GM23338 (cell line): ENCODE measurements around the gene KLKB1. TPM values are rescaled to one million over a fixed set of nuclear protein-coding genes. Genes with fewer than 3 reads are reported as not detected.

Experiments
- ATAC-seq: fragments of 200-7000 bp; cut with Tn5 transposase; 3 replicates; pipeline ENCODE4 v1.9.1; 2020
- DNase-seq: peaks from one replicate; pipeline ENCODE4 v3.0.0-alpha.2; 2015; ENCODE audit warnings: low spot score
- H2AFZ ChIP-seq: fragments of 200-600 bp; sonication (generic); 2 replicates; pipeline ENCODE4 v1.8.0; 2016; ENCODE audit warnings: antibody characterized with exemption, mild to moderate bottlenecking, moderate library complexity
- H3F3A ChIP-seq: fragments of 200-600 bp; sonication (generic); replicated peaks from 2 replicates; pipeline ENCODE4 v1.8.0; 2017; ENCODE audit warnings: antibody characterized with exemption, mixed run types, low read depth
- H3K27ac ChIP-seq: fragments of 200-600 bp; sonication (generic); 2 replicates; pipeline ENCODE4 v1.6.1; 2016; ENCODE audit warnings: low read depth
- H3K27me3 ChIP-seq: fragments of 200-600 bp; sonication (generic); 2 replicates; pipeline ENCODE4 v1.8.0; 2016; ENCODE audit warnings: mild to moderate bottlenecking, mixed run types, moderate library complexity; ENCODE audit not compliant: insufficient read depth
- H3K36me3 ChIP-seq: fragments of 200-600 bp; sonication (generic); 2 replicates; pipeline ENCODE4 v1.8.0; 2016; ENCODE audit warnings: mild to moderate bottlenecking; ENCODE audit not compliant: insufficient read depth
- H3K4me1 ChIP-seq: fragments of 200-600 bp; sonication (generic); 2 replicates; pipeline ENCODE4 v1.8.0; 2016; ENCODE audit warnings: mild to moderate bottlenecking, moderate library complexity; ENCODE audit not compliant: insufficient read depth
- H3K4me2 ChIP-seq: fragments of 200-600 bp; sonication (generic); 2 replicates; pipeline ENCODE4 v1.7.1; 2017; ENCODE audit warnings: mixed run types
- H3K4me3 ChIP-seq: fragments of 200-600 bp; sonication (generic); 2 replicates; pipeline ENCODE4 v1.6.1; 2016; ENCODE audit warnings: mixed run types
- H3K79me2 ChIP-seq: fragments of 200-600 bp; sonication (generic); replicated peaks from 2 replicates; pipeline ENCODE4 v1.8.0; 2017; ENCODE audit warnings: mild to moderate bottlenecking; ENCODE audit not compliant: insufficient read depth
- H3K9me2 ChIP-seq: fragments of 200-600 bp; sonication (generic); 2 replicates; pipeline ENCODE4 v1.8.0; 2017; ENCODE audit not compliant: insufficient read depth
- H4K20me1 ChIP-seq: fragments of 200-600 bp; sonication (generic); replicated peaks from 2 replicates; pipeline ENCODE4 v1.8.0; 2017; ENCODE audit warnings: mild to moderate bottlenecking; ENCODE audit not compliant: insufficient read depth
- H3K27ac Mint-ChIP-seq: 2 replicates; pipeline ENCODE4 v1.8.0; 2020; ENCODE audit warnings: inconsistent platforms, mild to moderate bottlenecking, moderate library complexity, mixed read lengths
- H3K27me3 Mint-ChIP-seq: 3 replicates; pipeline ENCODE4 v1.8.0; 2022; ENCODE audit warnings: low read depth, mild to moderate bottlenecking, moderate library complexity, mixed read lengths, inconsistent platforms; ENCODE audit not compliant: insufficient read depth, poor library complexity
- H3K36me3 Mint-ChIP-seq: 3 replicates; pipeline ENCODE4 v1.8.0; 2021; ENCODE audit warnings: low read depth, mild to moderate bottlenecking, inconsistent platforms, moderate library complexity, mixed read lengths
- H3K4me1 Mint-ChIP-seq: 3 replicates; pipeline ENCODE4 v1.8.0; 2020; ENCODE audit warnings: mild to moderate bottlenecking, inconsistent platforms, mixed read lengths
- H3K4me3 Mint-ChIP-seq: 3 replicates; pipeline ENCODE4 v1.8.0; 2021; ENCODE audit warnings: moderate library complexity, mild to moderate bottlenecking, inconsistent platforms, mixed read lengths
- H3K9me3 Mint-ChIP-seq: 3 replicates; pipeline ENCODE4 v1.8.0; 2020; ENCODE audit warnings: moderate library complexity, mild to moderate bottlenecking, inconsistent platforms, mixed read lengths
- CREB1 ChIP-seq: fragments of 250-450 bp; sonication (Bioruptor Pico); IDR thresholded peaks from 2 replicates; pipeline ENCODE4 v1.5.0; 2020; ENCODE audit warnings: low read depth, mild to moderate bottlenecking, moderate library complexity
- EZH2 ChIP-seq: fragments of 200-600 bp; sonication (generic); IDR thresholded peaks from one replicate; pipeline ENCODE4 v1.8.0; 2017; ENCODE audit warnings: antibody characterized with exemption, mild to moderate bottlenecking, low read depth; ENCODE audit not compliant: unreplicated experiment
- EZH2phosphoT487 ChIP-seq: fragments of 200-600 bp; sonication (generic); IDR thresholded peaks from one replicate; pipeline ENCODE4 v1.8.1; 2018; ENCODE audit warnings: antibody characterized with exemption; ENCODE audit not compliant: unreplicated experiment
- JUNB ChIP-seq: IDR thresholded peaks from one replicate; pipeline ENCODE4 v1.6.1; 2016; ENCODE audit warnings: antibody characterized with exemption; ENCODE audit not compliant: unreplicated experiment
- NANOG ChIP-seq: IDR thresholded peaks from 2 replicates; pipeline ENCODE4 v1.6.1; 2016; ENCODE audit warnings: antibody characterized with exemption, borderline replicate concordance
- POLR2AphosphoS5 ChIP-seq: IDR thresholded peaks from 2 replicates; pipeline ENCODE4 v1.6.1; 2016; ENCODE audit warnings: antibody characterized with exemption, low read depth
- REST ChIP-seq: IDR thresholded peaks from one replicate; pipeline ENCODE4 v1.6.1; 2018; ENCODE audit warnings: antibody characterized with exemption; ENCODE audit not compliant: unreplicated experiment
- STAT1 ChIP-seq: IDR thresholded peaks from one replicate; pipeline ENCODE4 v1.6.1; 2016; ENCODE audit warnings: antibody characterized with exemption; ENCODE audit not compliant: unreplicated experiment
- ZNF114 ChIP-seq: fragments of 250-450 bp; sonication (Bioruptor Pico); IDR thresholded peaks from 2 replicates; pipeline ENCODE4 v1.5.0; 2020; ENCODE audit warnings: mild to moderate bottlenecking, moderate library complexity
- ZNF331 ChIP-seq: fragments of 250-450 bp; sonication (Bioruptor Pico); IDR thresholded peaks from 2 replicates; pipeline ENCODE4 v1.5.0; 2020; ENCODE audit warnings: low read depth, mild to moderate bottlenecking, moderate library complexity
- polyA plus RNA-seq: library from polyadenylated mRNA; unstranded; fragments of >200 nt; fragmentation: Nextera tagmentation; extraction: Ambion mirVana; gene quantifications from 2 replicates; pipeline ENCODE4 v1.2.1, GENCODE V29; 2016
- total RNA-seq: library from RNA; depleted of rRNA; stranded (reverse); fragments of >200 nt; shearing (Covaris generic); gene quantifications from 2 replicates; pipeline ENCODE4 v1.2.3, GENCODE V29; 2014
- TF ChIP-seq, protein P1 (sequence below): IDR thresholded peaks from 2 replicates; pipeline ENCODE4 v1.6.1; 2016; ENCODE audit warnings: antibody characterized with exemption
- TF ChIP-seq, protein P2 (sequence below): fragments of 250-450 bp; sonication (Bioruptor Pico); IDR thresholded peaks from 2 replicates; pipeline ENCODE4 v1.5.0; 2020; ENCODE audit warnings: mild to moderate bottlenecking, moderate library complexity
- TF ChIP-seq, protein P3 (sequence below), 2 experiments: fragments of 200-600 bp in 1 of 2; sonication (generic) in 1 of 2; conservative IDR thresholded peaks; 2 replicates each; pipeline versions ENCODE4 v1.5.1 to v1.6.1; 2016 to 2017; ENCODE audit warnings: antibody characterized with exemption in 2 of 2, low read depth in 2 of 2, mild to moderate bottlenecking in 2 of 2, moderate library complexity in 1 of 2

Gene KLKB1
- total and polyA plus RNA-seq, 2 experiments from 2014 or later, result 8.6 to 10.9 TPM

DNA sequence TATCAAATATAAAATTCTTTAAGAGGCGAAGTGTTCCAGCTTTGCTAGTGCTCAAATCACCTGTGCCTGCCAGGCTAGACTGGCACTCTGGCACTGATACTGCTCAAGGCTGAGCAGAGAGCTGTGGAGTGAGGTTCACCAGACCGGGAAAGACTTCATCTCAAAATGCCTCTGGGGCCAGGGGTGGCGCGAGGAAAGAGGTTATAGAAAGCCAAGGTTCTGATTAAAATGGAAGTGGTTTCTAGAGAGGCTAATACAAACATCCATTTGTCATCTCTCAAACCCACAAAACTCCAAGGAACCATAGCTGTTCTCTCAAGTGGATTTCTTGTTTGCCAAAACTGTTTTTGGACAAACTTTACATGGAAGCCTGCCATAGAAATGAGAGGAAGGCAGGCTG lies 80.2 kb downstream of the KLKB1 start:
- no peaks in the 10 kb centered on the region for H3K79me2 ChIP-seq
- Mint-ChIP-seq H3K27ac (no peak overlapping the region), H3K4me1 (peaks cover 8% of the 10 kb centered on the region), H3K4me3 (no peak overlapping the region), H3K27me3 (peaks cover 3% of the 10 kb centered on the region), H3K9me3 (no peaks in the 10 kb centered on the region), H3K36me3 (no peaks in the 10 kb centered on the region)
- H3K27ac ChIP-seq, result no peak overlapping the region
- H3K36me3 ChIP-seq, result no peaks in the 10 kb centered on the region
- DNase-seq, result no peak
- no peak overlapping the region for H3K4me3 ChIP-seq
- no peaks in the 10 kb centered on the region for H3K27me3 ChIP-seq
- H2AFZ ChIP-seq, result no peak overlapping the region
- no peaks in the 10 kb centered on the region; the same call in 1 of the 2 replicates for H3K4me1 ChIP-seq
- no peak for ATAC-seq
- H3F3A ChIP-seq, result no peaks in the 10 kb centered on the region; the same call in 1 of the 2 replicates
- TF ChIP-seq JUNB (no peak), POLR2AphosphoS5 (no peak), REST (no peak), EZH2 (no peak), ZNF114 (no peak), STAT1 (no peak), NANOG (no peak), ZNF331 (CRISPR knock-in tag) (no peak), CREB1 (no peak), EZH2phosphoT487 (no peak)
- TF ChIP-seq, protein P1, sequence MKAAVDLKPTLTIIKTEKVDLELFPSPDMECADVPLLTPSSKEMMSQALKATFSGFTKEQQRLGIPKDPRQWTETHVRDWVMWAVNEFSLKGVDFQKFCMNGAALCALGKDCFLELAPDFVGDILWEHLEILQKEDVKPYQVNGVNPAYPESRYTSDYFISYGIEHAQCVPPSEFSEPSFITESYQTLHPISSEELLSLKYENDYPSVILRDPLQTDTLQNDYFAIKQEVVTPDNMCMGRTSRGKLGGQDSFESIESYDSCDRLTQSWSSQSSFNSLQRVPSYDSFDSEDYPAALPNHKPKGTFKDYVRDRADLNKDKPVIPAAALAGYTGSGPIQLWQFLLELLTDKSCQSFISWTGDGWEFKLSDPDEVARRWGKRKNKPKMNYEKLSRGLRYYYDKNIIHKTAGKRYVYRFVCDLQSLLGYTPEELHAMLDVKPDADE, result no peak
- TF ChIP-seq, protein P2, sequence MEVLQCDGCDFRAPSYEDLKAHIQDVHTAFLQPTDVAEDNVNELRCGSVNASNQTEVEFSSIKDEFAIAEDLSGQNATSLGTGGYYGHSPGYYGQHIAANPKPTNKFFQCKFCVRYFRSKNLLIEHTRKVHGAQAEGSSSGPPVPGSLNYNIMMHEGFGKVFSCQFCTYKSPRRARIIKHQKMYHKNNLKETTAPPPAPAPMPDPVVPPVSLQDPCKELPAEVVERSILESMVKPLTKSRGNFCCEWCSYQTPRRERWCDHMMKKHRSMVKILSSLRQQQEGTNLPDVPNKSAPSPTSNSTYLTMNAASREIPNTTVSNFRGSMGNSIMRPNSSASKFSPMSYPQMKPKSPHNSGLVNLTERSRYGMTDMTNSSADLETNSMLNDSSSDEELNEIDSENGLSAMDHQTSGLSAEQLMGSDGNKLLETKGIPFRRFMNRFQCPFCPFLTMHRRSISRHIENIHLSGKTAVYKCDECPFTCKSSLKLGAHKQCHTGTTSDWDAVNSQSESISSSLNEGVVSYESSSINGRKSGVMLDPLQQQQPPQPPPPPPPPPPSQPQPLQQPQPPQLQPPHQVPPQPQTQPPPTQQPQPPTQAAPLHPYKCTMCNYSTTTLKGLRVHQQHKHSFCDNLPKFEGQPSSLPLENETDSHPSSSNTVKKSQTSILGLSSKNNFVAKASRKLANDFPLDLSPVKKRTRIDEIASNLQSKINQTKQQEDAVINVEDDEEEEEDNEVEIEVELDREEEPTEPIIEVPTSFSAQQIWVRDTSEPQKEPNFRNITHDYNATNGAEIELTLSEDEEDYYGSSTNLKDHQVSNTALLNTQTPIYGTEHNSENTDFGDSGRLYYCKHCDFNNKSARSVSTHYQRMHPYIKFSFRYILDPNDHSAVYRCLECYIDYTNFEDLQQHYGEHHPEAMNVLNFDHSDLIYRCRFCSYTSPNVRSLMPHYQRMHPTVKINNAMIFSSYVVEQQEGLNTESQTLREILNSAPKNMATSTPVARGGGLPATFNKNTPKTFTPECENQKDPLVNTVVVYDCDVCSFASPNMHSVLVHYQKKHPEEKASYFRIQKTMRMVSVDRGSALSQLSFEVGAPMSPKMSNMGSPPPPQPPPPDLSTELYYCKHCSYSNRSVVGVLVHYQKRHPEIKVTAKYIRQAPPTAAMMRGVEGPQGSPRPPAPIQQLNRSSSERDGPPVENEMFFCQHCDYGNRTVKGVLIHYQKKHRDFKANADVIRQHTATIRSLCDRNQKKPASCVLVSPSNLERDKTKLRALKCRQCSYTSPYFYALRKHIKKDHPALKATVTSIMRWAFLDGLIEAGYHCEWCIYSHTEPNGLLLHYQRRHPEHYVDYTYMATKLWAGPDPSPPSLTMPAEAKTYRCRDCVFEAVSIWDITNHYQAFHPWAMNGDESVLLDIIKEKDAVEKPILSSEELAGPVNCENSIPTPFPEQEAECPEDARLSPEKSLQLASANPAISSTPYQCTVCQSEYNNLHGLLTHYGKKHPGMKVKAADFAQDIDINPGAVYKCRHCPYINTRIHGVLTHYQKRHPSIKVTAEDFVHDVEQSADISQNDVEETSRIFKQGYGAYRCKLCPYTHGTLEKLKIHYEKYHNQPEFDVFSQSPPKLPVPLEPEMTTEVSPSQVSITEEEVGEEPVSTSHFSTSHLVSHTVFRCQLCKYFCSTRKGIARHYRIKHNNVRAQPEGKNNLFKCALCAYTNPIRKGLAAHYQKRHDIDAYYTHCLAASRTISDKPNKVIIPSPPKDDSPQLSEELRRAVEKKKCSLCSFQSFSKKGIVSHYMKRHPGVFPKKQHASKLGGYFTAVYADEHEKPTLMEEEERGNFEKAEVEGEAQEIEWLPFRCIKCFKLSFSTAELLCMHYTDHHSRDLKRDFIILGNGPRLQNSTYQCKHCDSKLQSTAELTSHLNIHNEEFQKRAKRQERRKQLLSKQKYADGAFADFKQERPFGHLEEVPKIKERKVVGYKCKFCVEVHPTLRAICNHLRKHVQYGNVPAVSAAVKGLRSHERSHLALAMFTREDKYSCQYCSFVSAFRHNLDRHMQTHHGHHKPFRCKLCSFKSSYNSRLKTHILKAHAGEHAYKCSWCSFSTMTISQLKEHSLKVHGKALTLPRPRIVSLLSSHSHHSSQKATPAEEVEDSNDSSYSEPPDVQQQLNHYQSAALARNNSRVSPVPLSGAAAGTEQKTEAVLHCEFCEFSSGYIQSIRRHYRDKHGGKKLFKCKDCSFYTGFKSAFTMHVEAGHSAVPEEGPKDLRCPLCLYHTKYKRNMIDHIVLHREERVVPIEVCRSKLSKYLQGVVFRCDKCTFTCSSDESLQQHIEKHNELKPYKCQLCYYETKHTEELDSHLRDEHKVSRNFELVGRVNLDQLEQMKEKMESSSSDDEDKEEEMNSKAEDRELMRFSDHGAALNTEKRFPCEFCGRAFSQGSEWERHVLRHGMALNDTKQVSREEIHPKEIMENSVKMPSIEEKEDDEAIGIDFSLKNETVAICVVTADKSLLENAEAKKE (CRISPR knock-in tag), result no peak
- TF ChIP-seq, protein P3, sequence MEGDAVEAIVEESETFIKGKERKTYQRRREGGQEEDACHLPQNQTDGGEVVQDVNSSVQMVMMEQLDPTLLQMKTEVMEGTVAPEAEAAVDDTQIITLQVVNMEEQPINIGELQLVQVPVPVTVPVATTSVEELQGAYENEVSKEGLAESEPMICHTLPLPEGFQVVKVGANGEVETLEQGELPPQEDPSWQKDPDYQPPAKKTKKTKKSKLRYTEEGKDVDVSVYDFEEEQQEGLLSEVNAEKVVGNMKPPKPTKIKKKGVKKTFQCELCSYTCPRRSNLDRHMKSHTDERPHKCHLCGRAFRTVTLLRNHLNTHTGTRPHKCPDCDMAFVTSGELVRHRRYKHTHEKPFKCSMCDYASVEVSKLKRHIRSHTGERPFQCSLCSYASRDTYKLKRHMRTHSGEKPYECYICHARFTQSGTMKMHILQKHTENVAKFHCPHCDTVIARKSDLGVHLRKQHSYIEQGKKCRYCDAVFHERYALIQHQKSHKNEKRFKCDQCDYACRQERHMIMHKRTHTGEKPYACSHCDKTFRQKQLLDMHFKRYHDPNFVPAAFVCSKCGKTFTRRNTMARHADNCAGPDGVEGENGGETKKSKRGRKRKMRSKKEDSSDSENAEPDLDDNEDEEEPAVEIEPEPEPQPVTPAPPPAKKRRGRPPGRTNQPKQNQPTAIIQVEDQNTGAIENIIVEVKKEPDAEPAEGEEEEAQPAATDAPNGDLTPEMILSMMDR (conservative IDR thresholded peaks at IDR 0.05; ENCODE audit: low read depth in 2 of 2), result no peak
- H3K9me2 ChIP-seq, result no peaks in the 10 kb centered on the region; the same call in 1 of the 2 replicates
- H3K4me2 ChIP-seq, result no peak overlapping the region
- H4K20me1 ChIP-seq, result no peaks in the 10 kb centered on the region
